ENCODE results near the gene KRTAP5-1.
"Not testable (repeated sequence)": the region's sequence is repeated elsewhere in the genome, so short reads cannot be mapped to it uniquely, and the experiment has no call there.

DNA sequence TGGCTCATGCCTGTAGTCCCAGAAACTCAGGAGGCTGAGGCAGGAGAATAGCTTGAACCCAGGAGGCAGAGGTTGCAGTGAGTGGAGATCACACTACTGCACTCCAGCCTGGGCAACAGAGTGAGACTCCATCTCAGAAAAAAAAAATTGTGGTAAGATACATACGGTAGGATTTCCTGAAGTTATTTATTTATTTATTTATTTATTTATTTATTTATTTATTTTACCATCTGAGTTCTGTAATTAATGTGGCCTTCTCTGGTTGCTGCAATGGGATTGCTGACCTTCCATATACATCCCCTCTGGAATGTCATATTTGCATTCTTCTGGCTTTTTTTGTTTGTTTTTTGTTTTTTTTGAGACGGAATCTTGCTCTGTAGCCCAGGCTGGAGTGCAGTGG is 2.2 kb downstream of the KRTAP5-1 start:
- TF ChIP-seq EZH2phosphoT487 (IDR thresholded peaks at IDR 0.05; ENCODE audit: borderline replicate concordance, low read length); CTCF (conservative IDR thresholded peaks at IDR 0.05; ENCODE audit: low read depth, low read length): not testable (repeated sequence)
